SU-DHL-6 (cell line): ENCODE measurements around the gene TMEM37.

ENCODE experiments used
- EZH2phosphoT487 ChIP-seq: fragments of 200-600 bp; sonication (generic), shearing (Covaris generic); conservative IDR thresholded peaks from 2 replicates; pipeline ENCODE4 v1.6.1; 2018; ENCODE audit warnings: mild to moderate bottlenecking, antibody characterized with exemption, low read length, moderate library complexity, mixed read lengths
- TF ChIP-seq, protein P1 (sequence below): fragments of 200-600 bp; sonication (generic); IDR thresholded peaks from one replicate; pipeline ENCODE4 v1.5.1; 2017; ENCODE audit warnings: antibody characterized with exemption, mild to moderate bottlenecking, low read length, moderate library complexity; ENCODE audit not compliant: insufficient read depth, poor library complexity, severe bottlenecking

DNA sequence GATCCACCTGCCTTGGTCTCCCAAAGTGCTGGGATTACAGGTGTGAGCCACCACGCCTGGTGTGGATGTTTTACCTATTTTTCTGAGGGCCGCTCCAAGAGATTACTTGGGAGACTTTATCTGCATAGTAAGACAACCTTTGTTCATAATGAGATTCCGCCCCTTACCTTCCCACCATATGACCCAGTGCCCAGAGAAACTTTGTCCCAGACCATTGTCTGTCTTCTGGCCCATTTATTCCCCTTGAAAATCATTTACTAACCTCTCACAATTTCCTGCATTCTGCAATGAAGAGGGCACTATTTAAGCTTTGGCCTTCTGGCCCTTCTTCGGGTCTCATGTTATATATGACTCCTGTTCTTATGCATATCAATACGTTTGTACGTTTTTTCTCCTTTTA, 13.7 kb upstream of the TMEM37 start:
- TF ChIP-seq, protein P1, sequence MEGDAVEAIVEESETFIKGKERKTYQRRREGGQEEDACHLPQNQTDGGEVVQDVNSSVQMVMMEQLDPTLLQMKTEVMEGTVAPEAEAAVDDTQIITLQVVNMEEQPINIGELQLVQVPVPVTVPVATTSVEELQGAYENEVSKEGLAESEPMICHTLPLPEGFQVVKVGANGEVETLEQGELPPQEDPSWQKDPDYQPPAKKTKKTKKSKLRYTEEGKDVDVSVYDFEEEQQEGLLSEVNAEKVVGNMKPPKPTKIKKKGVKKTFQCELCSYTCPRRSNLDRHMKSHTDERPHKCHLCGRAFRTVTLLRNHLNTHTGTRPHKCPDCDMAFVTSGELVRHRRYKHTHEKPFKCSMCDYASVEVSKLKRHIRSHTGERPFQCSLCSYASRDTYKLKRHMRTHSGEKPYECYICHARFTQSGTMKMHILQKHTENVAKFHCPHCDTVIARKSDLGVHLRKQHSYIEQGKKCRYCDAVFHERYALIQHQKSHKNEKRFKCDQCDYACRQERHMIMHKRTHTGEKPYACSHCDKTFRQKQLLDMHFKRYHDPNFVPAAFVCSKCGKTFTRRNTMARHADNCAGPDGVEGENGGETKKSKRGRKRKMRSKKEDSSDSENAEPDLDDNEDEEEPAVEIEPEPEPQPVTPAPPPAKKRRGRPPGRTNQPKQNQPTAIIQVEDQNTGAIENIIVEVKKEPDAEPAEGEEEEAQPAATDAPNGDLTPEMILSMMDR: no peak
- no peak for TF ChIP-seq EZH2phosphoT487
